Osteocyte (in vitro differentiated cells): ENCODE data around the gene MED13L. TPM values are rescaled to one million over a fixed set of nuclear protein-coding genes. Genes with fewer than 3 reads are reported as not detected.

Experiments used
- DNase-seq: peaks from one replicate; pipeline ENCODE4 v3.0.0; 2021; ENCODE audit warnings: mixed read lengths; ENCODE audit not compliant: unreplicated experiment; ENCODE audit errors: extremely low spot score
- H3K27ac Mint-ChIP-seq: one replicate; pipeline ENCODE4 v1.8.0; 2021; ENCODE audit warnings: mild to moderate bottlenecking, mixed read lengths; ENCODE audit not compliant: unreplicated experiment
- H3K27me3 Mint-ChIP-seq: one replicate; pipeline ENCODE4 v1.8.0; 2021; ENCODE audit warnings: mixed read lengths; ENCODE audit not compliant: unreplicated experiment
- H3K36me3 Mint-ChIP-seq: one replicate; pipeline ENCODE4 v1.8.0; 2021; ENCODE audit warnings: mixed read lengths; ENCODE audit not compliant: unreplicated experiment
- H3K4me1 Mint-ChIP-seq: one replicate; pipeline ENCODE4 v1.8.0; 2021; ENCODE audit warnings: mixed read lengths; ENCODE audit not compliant: unreplicated experiment
- H3K4me3 Mint-ChIP-seq: one replicate; pipeline ENCODE4 v1.8.0; 2021; ENCODE audit warnings: mild to moderate bottlenecking, moderate library complexity, mixed read lengths; ENCODE audit not compliant: unreplicated experiment
- H3K9me3 Mint-ChIP-seq: one replicate; pipeline ENCODE4 v1.8.0; 2021; ENCODE audit warnings: mixed read lengths; ENCODE audit not compliant: unreplicated experiment
- CTCF ChIP-seq: fragments of 200-600 bp; sonication (generic); IDR thresholded peaks from 2 replicates; pipeline ENCODE4 v1.5.0; 2021; ENCODE audit warnings: antibody characterized with exemption, mild to moderate bottlenecking, moderate library complexity
- total RNA-seq: library from RNA; stranded (reverse); gene quantifications from 2 replicates; pipeline ENCODE4 v1.2.1, GENCODE V29; 2021

MED13L gene
- total RNA-seq, 1 donor from 2014 or later, result 229 TPM

GRCh38 chr12:116006141-116006540, 271.4 kb downstream of the MED13L start:
- Mint-ChIP-seq H3K36me3 (peaks cover 56% of the 10 kb centered on the region), H3K9me3 (no peaks in the 10 kb centered on the region), H3K27ac (no peak overlapping the region), H3K4me1 (no peaks in the 10 kb centered on the region), H3K27me3 (no peaks in the 10 kb centered on the region), H3K4me3 (no peak overlapping the region)
- no peak for TF ChIP-seq CTCF
- DNase-seq, result no peak

- no peak for DNase-seq
- no peaks in the 10 kb centered on the region for H3K9me3 Mint-ChIP-seq
- H3K27ac Mint-ChIP-seq, result no peak overlapping the region
Measured at GRCh38 chr12:116002890-116003536, 274.5 kb downstream of the MED13L start.

GRCh38 chr12:116000252-116000651, 277.2 kb downstream of the MED13L start:
- Mint-ChIP-seq H3K27ac (no peak overlapping the region), H3K4me3 (no peak overlapping the region), H3K9me3 (no peaks in the 10 kb centered on the region), H3K4me1 (peaks cover 25% of the 10 kb centered on the region), H3K27me3 (no peaks in the 10 kb centered on the region), H3K36me3 (peaks cover 41% of the 10 kb centered on the region)
- no peak for DNase-seq
- no peak for TF ChIP-seq CTCF

More at GRCh38 chr12:116002890-116003536, 274.5 kb downstream of the MED13L start:
- peaks cover 55% of the 10 kb centered on the region for H3K36me3 Mint-ChIP-seq
- H3K4me3 Mint-ChIP-seq, result no peak overlapping the region
- no peak for TF ChIP-seq CTCF
- H3K4me1 Mint-ChIP-seq, result peaks cover 25% of the 10 kb centered on the region
- no peaks in the 10 kb centered on the region for H3K27me3 Mint-ChIP-seq

- Mint-ChIP-seq H3K27me3 (no peaks in the 10 kb centered on the region), H3K4me3 (no peak overlapping the region), H3K27ac (peak overlapping the region; percentile 68), H3K9me3 (no peaks in the 10 kb centered on the region), H3K4me1 (peaks cover 25% of the 10 kb centered on the region), H3K36me3 (peaks cover 41% of the 10 kb centered on the region)
- no peak for DNase-seq
- TF ChIP-seq CTCF, result no peak
Measured at GRCh38 chr12:115999582-115999981, 277.9 kb downstream of the MED13L start.

- Mint-ChIP-seq H3K9me3 (no peaks in the 10 kb centered on the region), H3K27me3 (no peaks in the 10 kb centered on the region), H3K36me3 (peaks cover 40% of the 10 kb centered on the region), H3K4me3 (no peak overlapping the region), H3K27ac (peak overlapping the region; percentile 68), H3K4me1 (peaks cover 25% of the 10 kb centered on the region)
- TF ChIP-seq CTCF, result no peak
- no peak for DNase-seq
Measured at GRCh38 chr12:115998794-115999478, 278.6 kb downstream of the MED13L start.
